Peyer's patch (tissue), 4 donors: ENCODE measurements around the gene CXorf51B. TPM values are rescaled to one million over a fixed set of nuclear protein-coding genes. Genes with fewer than 3 reads are reported as not detected.
"Not testable (repeated sequence)": the region's sequence is repeated elsewhere in the genome, so short reads cannot be mapped to it uniquely, and the experiment has no call there.

Experiments
- DNase-seq, 3 donors: peaks; one replicate each; pipeline ENCODE4 v3.0.0-alpha.2; 2017 to 2019
- H3K27ac ChIP-seq, 4 donors: fragments of 200-600 bp; sonication (generic); one replicate each; pipeline ENCODE4 v1.5.1; 2016 to 2019
- H3K27me3 ChIP-seq, 2 donors: fragments of 200-600 bp; sonication (generic); one replicate each; pipeline ENCODE4 v1.5.1; 2019
- H3K36me3 ChIP-seq, 3 donors: fragments of 200-600 bp; sonication (generic); one replicate each; pipeline ENCODE4 v1.5.1; 2016 to 2019
- H3K4me1 ChIP-seq, 4 donors: fragments of 200-600 bp; sonication (generic); one replicate each; pipeline ENCODE4 v1.5.1; 2016 to 2019
- H3K4me3 ChIP-seq, 4 donors: fragments of 200-600 bp; sonication (generic); 1 replicate in 3 of 4; 2 replicates in 1 of 4; pipeline ENCODE4 v1.5.1; 2016 to 2019; ENCODE audit warnings: mild to moderate bottlenecking in 1 of 4
- H3K9me3 ChIP-seq, 4 donors: fragments of 200-600 bp; sonication (generic); one replicate each; pipeline ENCODE4 v1.5.1; 2016 to 2019; ENCODE audit warnings: mild to moderate bottlenecking in 1 of 4
- CTCF ChIP-seq, 6 experiments: fragments of 450-650 bp in 4 of 6; fragments of 200-600 bp in 2 of 6; sonication (generic) in 1 of 6; IDR thresholded peaks; one replicate each; pipeline ENCODE4 v1.5.1; 2017 to 2019; ENCODE audit warnings: antibody characterized with exemption in 6 of 6, mild to moderate bottlenecking in 3 of 6, moderate library complexity in 1 of 6
- POLR2A ChIP-seq, 2 donors: fragments of 450-650 bp; IDR thresholded peaks; one replicate each; pipeline ENCODE4 v1.5.1; 2017; ENCODE audit warnings: antibody characterized with exemption in 2 of 2, mild to moderate bottlenecking in 2 of 2, moderate library complexity in 2 of 2
- total RNA-seq, 4 donors: library from RNA; depleted of rRNA; stranded (reverse); fragments of >200 nt; gene quantifications; one replicate each; pipeline ENCODE4 v1.1.0, GENCODE V29; 2016

The CXorf51B gene
- total RNA-seq: not detected

GRCh38 chrX:146809471-146809870 is at the start of gene CXorf51B:
Gene CXorf51B, plus strand, starts transcription at chrX:146809771. Its CDS starts 21 bp downstream, at chrX:146809792.
- H3K4me1 ChIP-seq, H3K4me3 ChIP-seq, H3K27ac ChIP-seq, H3K27me3 ChIP-seq, H3K9me3 ChIP-seq, H3K36me3 ChIP-seq, DNase-seq: not testable (repeated sequence)

GRCh38 chrX:146814644-146815043 is 5.1 kb downstream of the CXorf51B start, which contains the start of gene CXorf51A:
Gene CXorf51A, minus strand, starts transcription at chrX:146814744. Its CDS starts 21 bp downstream, at chrX:146814723.
- H3K27me3 ChIP-seq, H3K4me3 ChIP-seq, H3K4me1 ChIP-seq, H3K36me3 ChIP-seq, H3K27ac ChIP-seq, DNase-seq, H3K9me3 ChIP-seq: not testable (repeated sequence)

- Histone ChIP-seq H3K4me3 (no peak overlapping the region), H3K9me3 (no peaks in the 10 kb centered on the region), H3K4me1 (no peaks in the 10 kb centered on the region), H3K36me3 (no peaks in the 10 kb centered on the region), H3K27ac (no peak overlapping the region), H3K27me3 (no peaks in the 10 kb centered on the region)
- no peak for TF ChIP-seq POLR2A (IDR thresholded peaks at IDR 0.05)
- TF ChIP-seq CTCF (IDR thresholded peaks at IDR 0.05): no peak
- no peak for DNase-seq
These were observed 22.4 kb downstream of the CXorf51B start for GRCh38 chrX:146831994-146832393.

GRCh38 chrX:146854281-146854680 is 44.7 kb downstream of the CXorf51B start:
- no peaks in the 10 kb centered on the region for H3K36me3 ChIP-seq
- H3K4me1 ChIP-seq: no peaks in the 10 kb centered on the region
- H3K27me3 ChIP-seq: no peaks in the 10 kb centered on the region
- no peak overlapping the region for H3K4me3 ChIP-seq
- H3K9me3 ChIP-seq: no peaks in the 10 kb centered on the region
- no peak overlapping the region for H3K27ac ChIP-seq
- TF ChIP-seq POLR2A (IDR thresholded peaks at IDR 0.05) (no peak), CTCF (IDR thresholded peaks at IDR 0.05) (no peak)
- no peak for DNase-seq

Other genes starting within 250 kb of the CXorf51B start
- gene CXorf51A, start 5.0 kb downstream of the CXorf51B start, total RNA-seq: not detected